Muscle of leg (tissue), 16 donors: ENCODE data around the gene SENP1. TPM values are rescaled to one million over a fixed set of nuclear protein-coding genes. Genes with fewer than 3 reads are reported as not detected.

Source experiments
- DNase-seq: peaks from one replicate; pipeline ENCODE4 v3.0.0; 2013
- H3K27ac ChIP-seq: one replicate; pipeline ENCODE4 v1.5.1; 2013; ENCODE audit warnings: mild to moderate bottlenecking, low read length, control low read depth
- H3K27me3 ChIP-seq: one replicate; pipeline ENCODE4 v1.6.1; 2013; ENCODE audit warnings: low read length; ENCODE audit not compliant: control insufficient read depth, insufficient read depth
- H3K36me3 ChIP-seq: one replicate; pipeline ENCODE4 v1.6.1; 2013; ENCODE audit warnings: low read length; ENCODE audit not compliant: control insufficient read depth, insufficient read depth
- H3K4me1 ChIP-seq: one replicate; pipeline ENCODE4 v1.6.1; 2013; ENCODE audit warnings: low read length; ENCODE audit not compliant: control insufficient read depth, insufficient read depth
- H3K4me3 ChIP-seq: one replicate; pipeline ENCODE4 v1.5.1; 2013; ENCODE audit warnings: low read length, control low read depth
- H3K9me3 ChIP-seq: replicated peaks from 2 replicates; pipeline ENCODE4 v1.6.1; 2013; ENCODE audit warnings: low read depth, low read length; ENCODE audit not compliant: control insufficient read depth
- WGBS: methylation state at CpG from one replicate; pipeline ENCODE4 v1.1.5; 2013; ENCODE audit warnings: missing lambda C conversion rate; ENCODE audit not compliant: insufficient coverage; 5-methylcytosine and 5-hydroxymethylcytosine counted together
- long read RNA-seq, 11 donors: transcript quantifications; one replicate each; lab custom pipeline, GENCODE V29; 2026
- polyA plus RNA-seq, 8 donors: library from polyadenylated mRNA; unstranded; fragments of 120-200 nt; gene quantifications; one replicate each; pipeline versions ENCODE4 v1.2.1 to v1.2.3, GENCODE V29; 2013; ENCODE audit warnings: inconsistent platforms in 1 of 8, low replicate concordance in 1 of 8; ENCODE audit not compliant: insufficient read length in 8 of 8, insufficient read depth in 1 of 8
- total RNA-seq: library from RNA; stranded (reverse); fragments of 120-200 nt; gene quantifications from one replicate; pipeline ENCODE4 v1.2.4, GENCODE V29; 2013

Gene SENP1
- 19.7 TPM for total RNA-seq
- 10 to 100 TPM; 11.4 to 17.0 (median 14.4) TPM for polyA plus RNA-seq
- long read RNA-seq, donor 1, partial matches to known transcripts: 52 of 59 reads
- long read RNA-seq, donor 1, other reads (novel, unspliced or antisense): 6 of 59 reads
- long read RNA-seq, donor 2: 0 reads
- long read RNA-seq, donor 3, full-length matches to known transcripts: 1 of 475 reads
- long read RNA-seq, donor 3, partial matches to known transcripts: 462 of 475 reads
- long read RNA-seq, donor 3, other reads (novel, unspliced or antisense): 12 of 475 reads
- long read RNA-seq, donor 4, partial matches to known transcripts: 131 of 137 reads
- long read RNA-seq, donor 4, other reads (novel, unspliced or antisense): 6 of 137 reads
- long read RNA-seq, donor 5, full-length matches to known transcripts: 2 of 388 reads
- long read RNA-seq, donor 5, partial matches to known transcripts: 369 of 388 reads
- long read RNA-seq, donor 5, other reads (novel, unspliced or antisense): 17 of 388 reads
- long read RNA-seq, donor 6, full-length matches to known transcripts: 1 of 503 reads
- long read RNA-seq, donor 6, partial matches to known transcripts: 478 of 503 reads
- long read RNA-seq, donor 6, other reads (novel, unspliced or antisense): 24 of 503 reads
- long read RNA-seq, donor 7: 0 reads
- long read RNA-seq, donor 8: 0 reads
- long read RNA-seq, donor 9: 0 reads
- long read RNA-seq, donor 10, partial matches to known transcripts: 0 of 2 reads
- long read RNA-seq, donor 10, other reads (novel, unspliced or antisense): 0 of 2 reads
- long read RNA-seq, donor 11, partial matches to known transcripts: 5 of 6 reads
- long read RNA-seq, donor 11, other reads (novel, unspliced or antisense): 0 of 6 reads

- peak; percentile 94 for DNase-seq
- H3K4me1 ChIP-seq: peaks cover 10% of the 10 kb centered on the region
- H3K27me3 ChIP-seq: peaks cover 2% of the 10 kb centered on the region
- H3K27ac ChIP-seq: peak within 1 kb of the TSS; percentile 99
- no peaks in the 10 kb centered on the region for H3K9me3 ChIP-seq
- peak within 1 kb of the TSS; percentile 79 for H3K4me3 ChIP-seq
- WGBS: under 1% methylated on average over 38 of the region's 53 CpGs
- H3K36me3 ChIP-seq: no peaks in the 10 kb centered on the region
Observed at GRCh38 chr12:48105867-48106680, at the start of gene SENP1. Gene SENP1 (minus strand): TSS chr12:48106079. CDS start chr12:48101472, 4,607 bp downstream.

GRCh38 chr12:48151103-48151771 is 45.4 kb upstream of the SENP1 start:
- H3K27ac ChIP-seq: no peak overlapping the region
- peaks cover 51% of the 10 kb centered on the region for H3K36me3 ChIP-seq
- H3K27me3 ChIP-seq: no peaks in the 10 kb centered on the region
- no peaks in the 10 kb centered on the region for H3K9me3 ChIP-seq
- no CpG with 5 or more reads among the region's 2 CpGs for WGBS
- DNase-seq: no peak
- no peak overlapping the region for H3K4me3 ChIP-seq
- peaks cover 6% of the 10 kb centered on the region for H3K4me1 ChIP-seq

- no peaks in the 10 kb centered on the region for H3K4me1 ChIP-seq
- peaks cover 86% of the 10 kb centered on the region for H3K36me3 ChIP-seq
- no peak overlapping the region for H3K4me3 ChIP-seq
- no peak for DNase-seq
- no peaks in the 10 kb centered on the region for H3K9me3 ChIP-seq
- H3K27me3 ChIP-seq: no peaks in the 10 kb centered on the region
- WGBS: no CpG with 5 or more reads among the region's 1 CpG
- H3K27ac ChIP-seq: no peak overlapping the region
Observed at GRCh38 chr12:48145981-48146380, 40.1 kb upstream of the SENP1 start.

- H3K27me3 ChIP-seq: no peaks in the 10 kb centered on the region
- H3K4me3 ChIP-seq: no peak overlapping the region
- WGBS: no CpG with 5 or more reads among the region's 2 CpGs
- no peaks in the 10 kb centered on the region for H3K4me1 ChIP-seq
- DNase-seq: no peak
- H3K9me3 ChIP-seq: no peaks in the 10 kb centered on the region
- no peak overlapping the region for H3K27ac ChIP-seq
- H3K36me3 ChIP-seq: peaks cover 88% of the 10 kb centered on the region
Observed at GRCh38 chr12:48143898-48144297, 38.0 kb upstream of the SENP1 start.

GRCh38 chr12:48142818-48143674 is 37.2 kb upstream of the SENP1 start:
- Histone ChIP-seq H3K27ac (no peak overlapping the region), H3K36me3 (peaks cover 89% of the 10 kb centered on the region)

GRCh38 chr12:48135027-48135426 is 29.1 kb upstream of the SENP1 start:
- Histone ChIP-seq H3K4me1 (no peaks in the 10 kb centered on the region), H3K4me3 (no peak overlapping the region), H3K27me3 (no peaks in the 10 kb centered on the region), H3K27ac (no peak overlapping the region), H3K36me3 (peaks cover 87% of the 10 kb centered on the region), H3K9me3 (no peaks in the 10 kb centered on the region)
- no peak for DNase-seq
- 80% methylated on average over 1 of the region's 5 CpGs for WGBS

More at GRCh38 chr12:48142818-48143674, 37.2 kb upstream of the SENP1 start:
- DNase-seq: no peak
- H3K4me1 ChIP-seq: no peaks in the 10 kb centered on the region
- no peaks in the 10 kb centered on the region for H3K27me3 ChIP-seq
- H3K4me3 ChIP-seq: no peak overlapping the region
- H3K9me3 ChIP-seq: no peaks in the 10 kb centered on the region
- WGBS: 96% methylated on average over 4 of the region's 7 CpGs

GRCh38 chr12:48132826-48133225 is 26.9 kb upstream of the SENP1 start:
- no peak for DNase-seq
- Histone ChIP-seq H3K4me1 (peaks cover 2% of the 10 kb centered on the region), H3K9me3 (no peaks in the 10 kb centered on the region), H3K4me3 (no peak overlapping the region), H3K36me3 (peaks cover 79% of the 10 kb centered on the region), H3K27me3 (no peaks in the 10 kb centered on the region), H3K27ac (no peak overlapping the region)
- WGBS: 79% methylated on average over 13 of the region's 14 CpGs

- Histone ChIP-seq H3K36me3 (peaks cover 79% of the 10 kb centered on the region), H3K27me3 (no peaks in the 10 kb centered on the region), H3K4me3 (no peak overlapping the region), H3K4me1 (peaks cover 2% of the 10 kb centered on the region), H3K27ac (no peak overlapping the region), H3K9me3 (no peaks in the 10 kb centered on the region)
- WGBS: 100% methylated on average over 1 of the region's 2 CpGs
- no peak for DNase-seq
Observed at GRCh38 chr12:48131517-48131916, 25.6 kb upstream of the SENP1 start.

GRCh38 chr12:48129376-48129775 is 23.5 kb upstream of the SENP1 start:
- Histone ChIP-seq H3K9me3 (no peaks in the 10 kb centered on the region), H3K27ac (no peak overlapping the region), H3K27me3 (no peaks in the 10 kb centered on the region), H3K4me1 (peaks cover 2% of the 10 kb centered on the region), H3K4me3 (no peak overlapping the region), H3K36me3 (peaks cover 71% of the 10 kb centered on the region)
- no peak for DNase-seq
- WGBS: no CpG with 5 or more reads among the region's 1 CpG
